Activated T-cell treated with anti-CD3 and anti-CD28 coated beads, Interleukin-2, amount 50 U/mL, for 4 hours (primary cell): ENCODE data around the gene HORMAD2. TPM values are rescaled to one million over a fixed set of nuclear protein-coding genes. Genes with fewer than 3 reads are reported as not detected.
"Not testable (repeated sequence)": the region's sequence is repeated elsewhere in the genome, so short reads cannot be mapped to it uniquely, and the experiment has no call there.

Source experiments
- ATAC-seq, 2 donors: fragments of 200-7000 bp; cut with Tn5 transposase; one replicate each; pipeline ENCODE4 v1.10.0; 2021
- DNase-seq: peaks from one replicate; pipeline ENCODE4 v3.0.0-alpha.2; 2020
- H3K27me3 Mint-ChIP-seq: one replicate; pipeline ENCODE4 v1.8.0; 2021; ENCODE audit warnings: low read depth, mixed read lengths
- H3K36me3 Mint-ChIP-seq: one replicate; pipeline ENCODE4 v1.8.0; 2022; ENCODE audit warnings: mixed read lengths; ENCODE audit not compliant: insufficient read depth
- H3K4me1 Mint-ChIP-seq: one replicate; pipeline ENCODE4 v1.8.0; 2021; ENCODE audit warnings: low read depth, mixed read lengths
- H3K4me3 Mint-ChIP-seq: one replicate; pipeline ENCODE4 v1.8.0; 2021; ENCODE audit warnings: mild to moderate bottlenecking, moderate library complexity, mixed read lengths
- H3K9me3 Mint-ChIP-seq: one replicate; pipeline ENCODE4 v1.8.0; 2021; ENCODE audit warnings: mixed read lengths
- total RNA-seq, 3 donors: library from RNA; stranded (reverse); gene quantifications; one replicate each; pipeline ENCODE4 v1.2.1, GENCODE V29; 2021

HORMAD2 gene
- total RNA-seq, 3 donors from 2014 or later: not detected

DNA sequence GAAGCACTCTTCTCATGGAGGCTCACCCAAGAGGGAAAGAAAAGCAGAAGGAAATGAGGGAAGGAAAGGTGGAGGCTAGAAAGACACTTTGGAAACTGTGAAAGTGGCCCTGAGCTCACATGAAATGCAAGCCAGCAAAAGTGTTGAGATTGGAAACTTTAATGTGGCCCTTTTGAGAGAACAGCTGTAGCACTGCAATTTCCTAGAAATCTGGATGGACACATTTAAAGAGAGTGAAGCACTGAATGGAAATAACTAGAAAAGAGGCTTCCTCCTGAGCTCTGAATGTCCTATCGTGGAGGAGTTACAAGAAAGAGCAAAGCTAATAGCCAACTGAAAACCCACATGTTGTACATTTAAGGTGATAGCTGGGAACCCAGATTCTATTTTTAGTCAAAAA, 110.3 kb downstream of the HORMAD2 start:
- no peaks in the 10 kb centered on the region for H3K36me3 Mint-ChIP-seq
- ATAC-seq: no peak
- peaks cover 5% of the 10 kb centered on the region for H3K9me3 Mint-ChIP-seq
- H3K4me1 Mint-ChIP-seq: peaks cover 71% of the 10 kb centered on the region
- H3K27me3 Mint-ChIP-seq: no peaks in the 10 kb centered on the region
- H3K4me3 Mint-ChIP-seq: no peak overlapping the region
- no peak for DNase-seq

DNA sequence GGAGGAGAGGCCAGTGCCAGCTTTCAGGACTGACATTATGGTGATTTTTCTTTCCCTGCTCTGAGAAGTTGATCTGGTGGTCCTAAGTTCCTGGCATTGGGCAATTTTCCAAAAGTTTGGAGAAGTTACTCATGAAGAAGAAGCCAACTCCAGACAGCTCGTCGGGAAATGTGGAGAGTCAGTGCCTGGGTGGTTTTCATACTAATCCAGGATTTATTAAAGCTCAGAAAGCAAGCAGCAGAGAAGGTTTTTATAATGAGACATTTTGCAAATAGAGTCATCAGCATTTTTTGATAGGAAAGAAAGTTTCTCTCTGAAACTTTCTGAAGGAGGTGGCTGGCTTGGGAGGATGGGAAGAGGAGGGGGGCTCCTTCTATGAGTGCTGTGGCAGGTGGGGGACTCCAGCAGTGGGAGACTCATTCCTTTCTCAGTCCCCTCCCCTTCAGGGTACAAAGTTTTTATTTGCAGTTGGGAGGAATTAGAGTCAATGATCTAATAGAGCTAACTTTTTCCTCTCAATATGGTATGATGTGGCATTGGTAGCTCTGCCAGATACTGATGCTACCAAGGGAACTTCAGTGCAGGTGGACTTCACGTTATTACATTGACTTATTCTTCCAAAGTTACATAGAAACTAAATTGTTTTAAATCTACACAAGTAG, 110.9 kb downstream of the HORMAD2 start:
- Mint-ChIP-seq H3K36me3 (no peaks in the 10 kb centered on the region), H3K9me3 (peaks cover 5% of the 10 kb centered on the region), H3K27me3 (no peaks in the 10 kb centered on the region), H3K4me1 (peaks cover 74% of the 10 kb centered on the region), H3K4me3 (no peak overlapping the region)
- ATAC-seq (no peak), DNase-seq (no peak)

DNA sequence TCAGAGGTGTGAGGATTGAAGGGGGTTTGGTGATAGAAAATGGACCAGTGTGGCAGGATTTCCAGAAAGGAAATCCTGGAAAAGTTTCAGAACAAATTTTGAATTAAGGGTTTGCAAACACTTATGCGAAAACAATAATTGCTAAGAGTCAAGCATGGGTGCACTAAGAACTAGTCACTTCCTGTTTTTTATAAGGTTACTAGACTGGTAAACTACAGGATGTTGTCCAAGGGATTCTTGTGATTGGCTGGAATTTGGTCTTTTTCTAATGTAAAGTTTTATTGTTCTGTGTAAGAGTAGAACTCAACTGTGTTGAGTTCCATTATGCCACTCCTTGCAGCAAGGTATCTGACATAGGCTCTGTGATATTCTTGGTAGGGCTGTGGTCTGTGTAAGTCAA, 112.2 kb downstream of the HORMAD2 start:
- no peak for ATAC-seq
- Mint-ChIP-seq H3K4me3 (no peak overlapping the region), H3K9me3 (peaks cover 5% of the 10 kb centered on the region), H3K4me1 (peaks cover 75% of the 10 kb centered on the region), H3K36me3 (no peaks in the 10 kb centered on the region), H3K27me3 (no peaks in the 10 kb centered on the region)
- no peak for DNase-seq

DNA sequence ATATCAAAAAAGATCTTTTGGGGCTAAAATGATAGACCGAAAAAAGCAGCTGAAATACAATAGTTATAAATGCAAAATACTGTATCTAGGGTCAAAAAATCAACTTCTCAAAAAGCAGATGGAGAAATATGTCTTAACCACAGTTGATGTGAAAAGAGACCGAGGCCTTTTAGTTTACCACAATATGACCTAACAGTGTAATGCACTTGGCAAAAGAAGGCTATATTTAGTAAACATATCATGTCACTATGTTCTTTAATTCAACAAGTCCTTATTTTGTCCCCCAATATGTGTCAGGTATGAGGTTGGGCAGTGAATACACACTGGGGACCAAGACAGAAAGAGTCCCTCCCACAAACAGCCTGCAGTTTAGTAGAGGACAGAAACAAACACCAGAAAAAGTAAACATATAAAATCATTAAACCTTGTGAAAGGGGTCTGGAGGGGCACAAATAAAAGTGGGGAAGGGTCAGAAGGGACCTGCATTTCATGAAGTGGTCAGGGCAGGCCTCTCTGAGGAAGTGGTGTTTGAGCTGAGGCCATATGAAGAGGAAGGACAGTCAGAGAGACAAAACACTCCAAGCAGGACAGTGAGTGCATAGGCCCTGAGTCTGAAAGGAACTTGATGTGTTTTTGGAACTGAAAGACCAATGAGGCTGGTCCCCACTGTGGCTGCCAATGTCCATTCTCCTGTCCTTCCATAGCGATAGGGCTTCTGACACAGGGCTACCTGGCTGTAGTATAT, 112.9 kb downstream of the HORMAD2 start:
- H3K4me3 Mint-ChIP-seq: no peak overlapping the region
- H3K36me3 Mint-ChIP-seq: no peaks in the 10 kb centered on the region
- peaks cover 5% of the 10 kb centered on the region for H3K9me3 Mint-ChIP-seq
- no peaks in the 10 kb centered on the region for H3K27me3 Mint-ChIP-seq
- no peak for ATAC-seq
- no peak for DNase-seq
- H3K4me1 Mint-ChIP-seq: peaks cover 73% of the 10 kb centered on the region

DNA sequence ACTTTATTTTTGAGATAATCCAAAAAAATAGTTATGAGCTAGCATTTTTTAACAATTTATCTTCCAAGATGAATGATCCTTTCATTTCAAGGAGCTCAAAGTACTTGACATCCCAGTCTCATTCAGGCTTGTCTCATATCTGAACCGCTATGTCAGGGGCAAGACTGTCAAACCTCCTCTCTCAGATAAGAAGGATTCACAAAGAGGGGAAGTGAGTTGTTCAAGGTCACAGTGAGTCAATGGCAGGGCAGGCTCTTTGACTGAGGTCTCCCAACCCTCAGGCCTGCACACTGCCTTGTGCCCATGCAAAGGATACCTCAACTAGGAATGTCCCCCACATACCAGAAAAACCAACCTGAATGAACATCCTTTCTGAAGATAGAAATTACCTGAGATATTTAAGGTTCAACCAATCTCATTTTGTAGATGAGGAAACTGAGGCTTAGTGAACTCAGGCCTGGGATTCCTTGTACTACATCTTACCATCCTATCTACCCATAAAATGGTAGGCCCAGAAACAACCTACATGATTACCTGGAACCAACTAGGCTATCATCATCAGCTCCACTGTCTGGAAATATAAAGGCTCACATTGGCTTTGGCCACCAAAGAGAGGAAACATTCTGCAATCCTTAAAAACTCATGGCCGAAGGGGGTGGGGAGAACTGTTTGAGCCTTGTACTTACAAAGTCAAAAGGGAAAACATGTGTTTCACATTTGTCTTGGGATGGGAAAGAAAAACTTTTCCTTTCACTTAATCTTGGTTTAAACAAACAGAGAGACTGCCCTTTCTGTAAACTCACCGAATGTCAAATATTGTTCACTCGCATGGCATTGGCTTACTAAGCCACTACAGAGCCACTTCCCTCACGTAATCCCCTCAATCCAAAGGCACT, 115.2 kb downstream of the HORMAD2 start:
- Mint-ChIP-seq H3K27me3 (no peaks in the 10 kb centered on the region), H3K36me3 (no peaks in the 10 kb centered on the region), H3K4me3 (peak overlapping the region; percentile 47), H3K4me1 (peaks cover 72% of the 10 kb centered on the region), H3K9me3 (peaks cover 5% of the 10 kb centered on the region)
- ATAC-seq (no peak), DNase-seq (no peak)

DNA sequence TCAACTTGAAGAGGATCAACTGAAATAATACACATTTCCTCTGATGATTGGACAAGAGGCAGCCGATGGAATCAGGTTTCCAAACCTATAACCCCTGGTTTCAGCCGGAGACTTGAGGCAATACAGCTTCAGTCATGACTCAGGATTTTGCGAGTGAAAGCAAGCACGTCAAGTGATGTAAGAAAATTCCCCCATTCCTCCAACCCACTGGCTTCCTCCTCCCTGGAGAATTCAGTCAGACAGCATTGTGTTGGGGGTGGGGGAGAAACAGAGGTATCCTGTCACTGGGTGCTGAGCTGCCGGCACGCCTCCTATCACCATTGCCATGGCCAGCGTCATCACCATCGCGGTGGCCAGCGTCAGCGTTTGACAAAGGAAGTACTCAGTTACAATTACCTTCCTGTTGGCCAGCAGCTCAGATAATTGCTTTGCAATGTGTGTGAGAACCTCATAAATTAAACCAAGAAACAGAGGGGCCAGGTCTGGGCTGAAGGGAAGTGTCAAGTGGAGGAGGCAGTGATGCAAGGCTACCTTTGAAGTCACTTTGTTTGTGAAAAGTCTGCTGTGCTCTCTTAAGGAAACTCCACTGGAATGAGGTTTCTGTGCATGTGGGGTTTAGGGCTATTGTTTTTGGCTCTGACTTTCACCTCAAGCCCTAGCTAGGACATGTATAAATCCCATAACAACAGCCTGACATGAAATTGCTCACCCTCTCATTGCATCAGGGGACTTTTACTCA, 116.0 kb downstream of the HORMAD2 start:
- Mint-ChIP-seq H3K4me1 (peaks cover 64% of the 10 kb centered on the region), H3K4me3 (peak overlapping the region; percentile 47)
- ATAC-seq: peak; percentile 74 to 81

DNA sequence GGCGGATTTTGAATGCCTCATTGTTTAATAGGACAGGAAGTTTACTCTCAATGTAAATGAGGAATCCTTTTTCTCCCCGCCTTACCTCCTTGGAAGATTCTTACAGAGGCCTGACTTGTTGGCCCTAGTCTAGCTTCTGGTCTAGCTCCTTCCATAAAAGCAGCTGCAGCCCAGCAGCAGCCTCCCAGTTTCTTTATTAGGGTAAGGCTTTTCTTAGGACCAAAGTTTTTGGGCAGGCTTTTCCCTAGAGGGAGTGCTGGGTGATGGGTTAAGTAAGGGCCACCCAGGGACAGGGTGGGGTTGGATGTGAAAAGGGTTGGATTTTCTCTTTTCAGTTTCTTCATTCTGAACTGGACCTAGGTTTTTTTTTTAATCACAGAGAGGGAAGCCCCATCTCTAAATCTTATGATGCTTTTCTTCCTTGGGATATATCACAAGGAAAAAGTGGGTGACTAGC, 116.6 kb downstream of the HORMAD2 start:
- Mint-ChIP-seq H3K4me1 (peaks cover 61% of the 10 kb centered on the region), H3K27me3 (no peaks in the 10 kb centered on the region), H3K36me3 (no peaks in the 10 kb centered on the region)

More for the DNA sequence above, 116.0 kb downstream of the HORMAD2 start:
- H3K9me3 Mint-ChIP-seq: peaks cover 5% of the 10 kb centered on the region
- H3K27me3 Mint-ChIP-seq: no peaks in the 10 kb centered on the region
- DNase-seq: peak; percentile 24
- no peaks in the 10 kb centered on the region for H3K36me3 Mint-ChIP-seq

DNA sequence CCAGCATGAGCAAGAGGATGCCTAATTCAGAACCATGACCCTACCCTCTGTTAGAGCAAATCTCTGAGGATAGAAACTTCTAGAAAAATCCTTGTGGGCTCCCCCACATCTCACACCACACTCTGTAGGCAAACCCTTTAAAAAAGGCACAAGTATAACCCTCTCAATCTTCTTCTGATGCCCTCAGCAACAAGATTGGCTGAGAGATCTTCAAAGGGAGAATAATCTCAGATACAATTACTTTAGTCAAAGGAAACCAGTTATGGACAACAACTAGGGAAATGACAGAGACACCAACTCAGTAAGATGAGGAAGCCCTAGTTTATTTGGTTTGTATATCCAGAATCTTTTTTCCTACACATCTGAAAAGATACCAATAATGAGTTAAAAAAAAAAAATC, 117.1 kb downstream of the HORMAD2 start:
- DNase-seq: no peak
- Mint-ChIP-seq H3K9me3 (no peaks in the 10 kb centered on the region), H3K36me3 (no peaks in the 10 kb centered on the region), H3K27me3 (no peaks in the 10 kb centered on the region), H3K4me1 (peaks cover 56% of the 10 kb centered on the region), H3K4me3 (no peak overlapping the region)
- ATAC-seq: no peak

More for the DNA sequence above, 116.6 kb downstream of the HORMAD2 start:
- H3K9me3 Mint-ChIP-seq: peaks cover 4% of the 10 kb centered on the region
- peak in 1 of 2 donors; percentile 5 for ATAC-seq
- DNase-seq: no peak
- no peak overlapping the region for H3K4me3 Mint-ChIP-seq

DNA sequence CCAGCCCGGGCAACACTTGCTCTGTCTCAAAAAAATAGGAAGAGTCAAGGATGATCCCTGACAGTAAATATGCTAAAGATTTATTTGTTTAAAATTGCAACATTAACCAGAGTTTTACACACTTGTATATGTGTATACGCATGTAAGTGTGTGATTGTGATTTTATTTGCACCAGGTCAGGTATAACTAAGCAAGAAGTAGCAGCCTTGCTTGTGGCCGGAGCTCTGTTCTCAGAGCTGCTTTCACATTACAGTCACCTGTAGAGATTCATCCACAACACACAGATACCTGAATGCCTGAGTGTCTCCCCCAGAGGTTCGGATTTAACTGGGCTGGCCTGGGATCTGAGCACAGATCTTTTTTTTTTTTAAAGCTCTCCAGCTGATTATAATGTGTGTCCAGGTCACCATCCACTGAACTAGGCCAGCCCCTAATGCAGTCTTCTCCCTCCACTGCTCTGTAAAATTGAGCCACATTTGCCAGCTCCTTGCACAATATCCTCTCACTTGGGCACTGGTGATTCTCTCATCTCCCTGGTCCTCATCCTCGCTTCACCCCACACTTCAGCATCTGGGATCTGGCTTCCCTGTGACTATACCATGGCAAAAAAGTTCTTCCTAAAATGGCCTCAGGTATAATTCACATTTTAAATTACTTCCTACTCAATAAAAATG, 118.0 kb downstream of the HORMAD2 start:
- H3K9me3 Mint-ChIP-seq: no peaks in the 10 kb centered on the region
- no peaks in the 10 kb centered on the region for H3K27me3 Mint-ChIP-seq
- no peak overlapping the region for H3K4me3 Mint-ChIP-seq
- peaks cover 47% of the 10 kb centered on the region for H3K4me1 Mint-ChIP-seq
- DNase-seq (no peak), ATAC-seq (no peak)
- no peaks in the 10 kb centered on the region for H3K36me3 Mint-ChIP-seq

DNA sequence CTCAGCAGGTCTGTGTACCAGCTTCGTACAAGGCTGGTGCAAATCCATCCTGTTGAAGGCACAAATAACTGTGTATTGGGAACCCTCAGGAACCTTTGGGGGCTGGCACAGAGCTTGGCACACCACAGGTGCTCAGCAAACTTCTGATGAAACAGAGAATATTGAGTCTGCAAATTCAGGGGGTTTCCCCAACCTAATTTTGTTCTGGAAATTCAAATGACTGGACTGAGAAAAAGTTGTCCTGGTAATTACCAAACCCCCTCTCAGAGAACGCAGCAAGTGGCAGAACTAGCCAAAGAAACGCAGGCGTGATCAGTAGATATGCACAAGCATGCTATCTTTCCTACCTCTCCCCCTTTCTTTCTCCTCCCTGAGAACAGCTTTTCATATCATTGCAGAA, 118.7 kb downstream of the HORMAD2 start:
- no peak for ATAC-seq
- no peak for DNase-seq
- Mint-ChIP-seq H3K9me3 (no peaks in the 10 kb centered on the region), H3K4me1 (peaks cover 44% of the 10 kb centered on the region), H3K4me3 (no peak overlapping the region), H3K27me3 (no peaks in the 10 kb centered on the region), H3K36me3 (no peaks in the 10 kb centered on the region)

DNA sequence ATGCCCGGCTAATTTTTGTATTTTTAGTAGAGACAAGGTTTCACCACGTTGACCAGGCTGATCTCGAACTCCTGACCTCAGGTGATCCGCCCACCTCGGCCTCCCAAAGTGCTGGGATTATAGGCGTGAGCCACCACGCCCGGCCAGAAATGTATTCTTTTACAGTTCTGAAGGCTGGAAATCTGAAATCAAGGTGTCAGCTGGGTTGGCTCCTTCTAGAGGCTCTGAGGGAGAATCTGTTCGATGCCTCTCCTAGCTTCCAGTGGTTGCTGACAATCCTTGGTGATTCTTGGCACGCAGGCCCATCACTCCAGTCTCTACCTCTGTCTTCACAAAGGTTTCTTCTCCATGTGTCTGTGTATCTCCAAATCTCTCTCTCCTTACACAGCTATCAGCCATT, 120.6 kb downstream of the HORMAD2 start:
- H3K4me1 Mint-ChIP-seq: peaks cover 30% of the 10 kb centered on the region
- H3K9me3 Mint-ChIP-seq, H3K4me3 Mint-ChIP-seq, DNase-seq, ATAC-seq, H3K27me3 Mint-ChIP-seq, H3K36me3 Mint-ChIP-seq: not testable (repeated sequence)

DNA sequence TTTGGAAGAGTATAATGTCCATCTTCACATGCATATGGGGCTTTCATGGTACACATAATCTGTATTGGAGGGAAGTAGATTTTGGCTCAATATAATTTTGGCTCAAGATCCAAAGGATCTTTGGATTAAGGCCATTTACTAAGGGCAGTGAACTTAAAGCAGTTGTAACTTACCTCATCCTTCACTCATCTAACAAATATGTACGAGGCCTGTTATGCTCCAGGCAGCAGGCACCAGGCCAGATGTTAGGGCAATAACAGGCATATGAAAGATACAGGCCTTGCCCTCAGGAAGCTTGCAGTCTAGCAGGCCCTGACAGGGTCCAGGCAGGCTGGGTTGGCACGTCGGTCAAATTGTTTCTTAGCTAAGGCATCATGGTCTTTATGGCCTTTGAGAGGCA, 121.7 kb downstream of the HORMAD2 start:
- Mint-ChIP-seq H3K4me1 (peaks cover 20% of the 10 kb centered on the region), H3K4me3 (no peak overlapping the region), H3K36me3 (no peaks in the 10 kb centered on the region), H3K9me3 (no peaks in the 10 kb centered on the region), H3K27me3 (no peaks in the 10 kb centered on the region)
- ATAC-seq: no peak
- no peak for DNase-seq

DNA sequence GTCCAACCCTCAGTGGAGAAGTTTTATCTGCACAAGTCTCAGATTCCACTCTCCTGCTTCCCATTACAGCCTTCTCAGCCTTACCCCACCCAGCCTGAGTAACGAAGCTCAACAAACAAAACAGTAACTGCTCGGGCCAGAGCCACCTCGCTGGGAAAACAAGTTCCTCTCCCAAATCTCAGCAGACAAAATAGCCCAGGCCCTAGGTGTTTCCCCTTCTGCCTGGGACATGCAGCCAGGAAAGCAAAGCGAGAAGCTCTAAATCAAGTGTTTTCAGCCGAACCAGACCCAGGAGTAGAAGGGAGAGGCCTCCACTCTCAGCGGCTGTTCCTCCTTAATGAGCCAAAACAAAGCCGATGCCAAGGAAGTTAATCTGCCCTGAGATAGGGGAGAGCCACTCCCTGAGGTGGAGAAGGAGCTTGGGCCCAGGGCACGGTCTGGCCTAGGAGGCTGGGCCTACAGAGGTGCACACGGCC, 122.3 kb downstream of the HORMAD2 start:
- no peaks in the 10 kb centered on the region for H3K36me3 Mint-ChIP-seq
- no peaks in the 10 kb centered on the region for H3K27me3 Mint-ChIP-seq
- DNase-seq: no peak
- H3K4me1 Mint-ChIP-seq: peaks cover 14% of the 10 kb centered on the region
- no peak overlapping the region for H3K4me3 Mint-ChIP-seq
- no peaks in the 10 kb centered on the region for H3K9me3 Mint-ChIP-seq
- ATAC-seq: no peak
